ENCODE data around the gene GCN1.
A peak's percentile ranks its signal among the peaks of the same experiment; 100 is the strongest.

The GCN1 gene

GRCh38 chr12:120228291-120229070 lies 34.0 kb upstream of the GCN1 start:
- in situ Hi-C loops (cut with MboI; ENCODE audit: low pct_unique_long_range_greater_than_20kb, low sequenced_read_pairs, unreplicated experiment) = no loop called here
- peak; percentile 92 for DNase-seq (ENCODE audit: low spot score)
- peak; percentile 96 for TF ChIP-seq CTCF (IDR thresholded peaks at IDR 0.05; ENCODE audit: extremely low read depth, insufficient read depth, missing control alignments)

- no peak for DNase-seq (ENCODE audit: low spot score)
- in situ Hi-C loops (cut with MboI; ENCODE audit: low pct_unique_long_range_greater_than_20kb, low sequenced_read_pairs, unreplicated experiment) = no loop called here
- peak; percentile 5 for TF ChIP-seq CTCF (IDR thresholded peaks at IDR 0.05; ENCODE audit: extremely low read depth, insufficient read depth, missing control alignments)
Measured at GRCh38 chr12:120228041-120228290, 33.5 kb upstream of the GCN1 start.

- in situ Hi-C loops (cut with MboI; ENCODE audit: low pct_unique_long_range_greater_than_20kb, low sequenced_read_pairs, unreplicated experiment) = no loop called here
- TF ChIP-seq CTCF (IDR thresholded peaks at IDR 0.05; ENCODE audit: extremely low read depth, insufficient read depth, missing control alignments) = no peak
Measured at GRCh38 chr12:120227233-120228040, 32.9 kb upstream of the GCN1 start.

GRCh38 chr12:120225852-120226640 lies 31.5 kb upstream of the GCN1 start:
- peak; percentile 63 for DNase-seq (ENCODE audit: low spot score)
- in situ Hi-C loops (cut with MboI; ENCODE audit: low pct_unique_long_range_greater_than_20kb, low sequenced_read_pairs, unreplicated experiment) = no loop called here
- TF ChIP-seq CTCF (IDR thresholded peaks at IDR 0.05; ENCODE audit: extremely low read depth, insufficient read depth, missing control alignments) = peak; percentile 27

More at GRCh38 chr12:120227233-120228040, 32.9 kb upstream of the GCN1 start:
- no peak for DNase-seq (ENCODE audit: low spot score)

- no peak for DNase-seq (ENCODE audit: low spot score)
- in situ Hi-C loops (cut with MboI; ENCODE audit: low pct_unique_long_range_greater_than_20kb, low sequenced_read_pairs, unreplicated experiment) = no loop called here
- no peak for TF ChIP-seq CTCF (IDR thresholded peaks at IDR 0.05; ENCODE audit: extremely low read depth, insufficient read depth, missing control alignments)
Measured at GRCh38 chr12:120225200-120225558, 30.7 kb upstream of the GCN1 start.

GRCh38 chr12:120224304-120225199 lies 30.0 kb upstream of the GCN1 start:
- no peak for TF ChIP-seq CTCF (IDR thresholded peaks at IDR 0.05; ENCODE audit: extremely low read depth, insufficient read depth, missing control alignments)
- in situ Hi-C loops (cut with MboI; ENCODE audit: low pct_unique_long_range_greater_than_20kb, low sequenced_read_pairs, unreplicated experiment) = no loop called here
- DNase-seq (ENCODE audit: low spot score) = no peak
